Adrenal gland (tissue), 12 donors: ENCODE measurements around the gene ANKDD1A. TPM values are rescaled to one million over a fixed set of nuclear protein-coding genes. Genes with fewer than 3 reads are reported as not detected.

Experiments used
- DNase-seq, 7 donors: peaks; one replicate each; pipeline ENCODE4 v3.0.0-alpha.2; 2019 to 2020
- H3K27ac ChIP-seq, 5 donors: fragments of 200-600 bp; sonication (generic) in 4 of 5; 1 replicate in 3 of 5; 2 replicates in 2 of 5; pipeline versions ENCODE4 v1.5.1 to v1.8.0; 2016 to 2020; ENCODE audit warnings: mild to moderate bottlenecking in 1 of 5
- H3K27me3 ChIP-seq: fragments of 200-600 bp; 2 replicates; pipeline ENCODE4 v1.8.0; 2021
- H3K36me3 ChIP-seq, 2 donors: fragments of 200-600 bp; replicated peaks in 1 of 2; 1 replicate in 1 of 2; 2 replicates in 1 of 2; pipeline versions ENCODE4 v1.5.1 to v1.8.0; 2018 to 2022
- H3K4me1 ChIP-seq, 2 donors: fragments of 200-600 bp; replicated peaks in 1 of 2; 1 replicate in 1 of 2; 2 replicates in 1 of 2; pipeline versions ENCODE4 v1.5.1 to v1.8.0; 2018 to 2021
- H3K4me3 ChIP-seq, 4 donors: fragments of 200-600 bp; sonication (generic) in 3 of 4; one replicate each; pipeline ENCODE4 v1.5.1; 2016 to 2018
- H3K9me3 ChIP-seq, 3 donors: fragments of 200-600 bp; sonication (generic) in 1 of 3; replicated peaks in 1 of 3; 1 replicate in 2 of 3; 2 replicates in 1 of 3; pipeline versions ENCODE4 v1.5.1 to v1.8.0; 2016 to 2021
- POLR2A ChIP-seq, 2 donors: fragments of 450-650 bp; IDR thresholded peaks; one replicate each; pipeline ENCODE4 v1.6.1; 2017; ENCODE audit warnings: antibody characterized with exemption in 2 of 2, mild to moderate bottlenecking in 2 of 2, moderate library complexity in 1 of 2
- WGBS, 4 donors: extraction: QIAGEN DNeasy Blood & Tissue Kit in 2 of 4; methylation state at CpG; one replicate each; pipeline versions ENCODE4 v1.1.5 to v1.1.7; 2013 to 2017; 5-methylcytosine and 5-hydroxymethylcytosine counted together
- intact Hi-C, 2 donors: fragments of 100-400 bp; cut with DNase I; formaldehyde crosslinking; loops; one replicate each; pipeline versions ENCODE4 v1.14.1 to v1.15.0; 2022 to 2023
- polyA plus RNA-seq, 3 donors: library from polyadenylated mRNA; stranded (reverse); fragments of 200-250 nt in 2 of 3; fragments of 350-450 nt in 1 of 3; fragmentation: Illumina TruSeq in 1 of 3; extraction: RNeasy Lipid Tissue Mini Kit (QIAGEN cat#74804) in 1 of 3; gene quantifications; one replicate each; pipeline ENCODE4 v1.2.3, GENCODE V29; 2013 to 2014
- total RNA-seq, 9 donors: library from RNA; depleted of rRNA in 4 of 9; stranded (reverse); fragments of >200 nt in 4 of 9; fragments of 120-200 nt in 1 of 9; fragmentation: NEBNext Ultra II Directional in 1 of 9; extraction: Animal tissue kit (Norgen Biotek cat#: 25700) in 1 of 9; gene quantifications; one replicate each; pipeline versions ENCODE4 v1.1.0 to v1.2.4, GENCODE V29; 2013 to 2023
- TF ChIP-seq, protein P1 (sequence below), 6 experiments: fragments of 450-650 bp in 4 of 6; fragments of 200-600 bp in 2 of 6; sonication (generic) in 1 of 6; IDR thresholded peaks; 1 replicate in 5 of 6; 2 replicates in 1 of 6; pipeline versions ENCODE4 v1.5.1 to v1.8.0; 2016 to 2021; ENCODE audit warnings: antibody characterized with exemption in 6 of 6, mild to moderate bottlenecking in 2 of 6, moderate library complexity in 1 of 6
- donor health status: healthy with polysubstance abuse.
- donor health status: Bipolar disorder and iron deficiency.
- donor health status: DM: yes; HTN: yes; CAD: no.
- donor health status: DM: no; HTN: no; CAD: no.
- donor health status: DM: no; HTN: no; CAD: no.
- donor health status: DM: yes; HTN: yes; CAD: no.

Gene ANKDD1A
- total and polyA plus RNA-seq, 12 donors = 7.0 to 41.7 (median 28.4) TPM

DNA sequence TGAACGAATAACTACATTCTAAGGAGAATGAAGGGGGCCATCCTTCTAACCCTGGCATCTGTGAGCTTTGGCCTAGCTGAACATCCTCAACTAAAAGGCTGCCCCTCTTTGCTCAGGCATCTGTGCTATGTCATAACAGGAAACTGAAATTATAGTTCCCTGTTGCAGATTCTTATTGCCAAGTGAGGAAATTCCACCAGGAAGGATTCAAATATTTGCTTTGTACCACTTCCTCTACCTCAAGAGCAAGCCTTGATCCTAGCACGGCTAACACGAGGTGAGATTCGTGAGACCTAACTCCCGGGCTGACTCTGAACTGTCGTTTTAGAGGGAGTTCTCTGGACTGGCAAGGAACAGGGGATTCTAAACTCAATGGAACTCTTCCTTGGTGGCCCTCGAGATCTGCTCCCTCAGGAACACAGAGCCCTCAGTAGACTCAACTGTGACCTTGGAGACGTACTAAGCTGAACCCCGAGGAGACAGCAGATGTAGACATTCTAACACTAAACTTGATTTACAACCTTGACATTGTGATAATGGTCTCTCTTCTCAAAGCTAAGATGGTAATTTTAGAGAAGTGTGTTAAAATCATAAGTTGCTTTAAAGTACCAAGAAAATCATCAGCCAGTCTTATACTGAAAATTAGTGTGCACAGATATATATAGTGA is 73.8 kb downstream of the ANKDD1A start:
- H3K9me3 ChIP-seq = no peaks in the 10 kb centered on the region
- intact Hi-C loops = no loop called here
- peaks cover 0 to 10% of the 10 kb centered on the region in 2 donors for H3K36me3 ChIP-seq
- peaks cover 12 to 44% of the 10 kb centered on the region in 2 donors for H3K4me1 ChIP-seq
- 39 to 65% (median 42%) methylated on average over 5 to 9 of the region's 9 CpGs for WGBS, 4 donors
- DNase-seq = peak in 1 of 7 donors; percentile 18
- TF ChIP-seq POLR2A (IDR thresholded peaks at IDR 0.05) = no peak
- TF ChIP-seq, protein P1, sequence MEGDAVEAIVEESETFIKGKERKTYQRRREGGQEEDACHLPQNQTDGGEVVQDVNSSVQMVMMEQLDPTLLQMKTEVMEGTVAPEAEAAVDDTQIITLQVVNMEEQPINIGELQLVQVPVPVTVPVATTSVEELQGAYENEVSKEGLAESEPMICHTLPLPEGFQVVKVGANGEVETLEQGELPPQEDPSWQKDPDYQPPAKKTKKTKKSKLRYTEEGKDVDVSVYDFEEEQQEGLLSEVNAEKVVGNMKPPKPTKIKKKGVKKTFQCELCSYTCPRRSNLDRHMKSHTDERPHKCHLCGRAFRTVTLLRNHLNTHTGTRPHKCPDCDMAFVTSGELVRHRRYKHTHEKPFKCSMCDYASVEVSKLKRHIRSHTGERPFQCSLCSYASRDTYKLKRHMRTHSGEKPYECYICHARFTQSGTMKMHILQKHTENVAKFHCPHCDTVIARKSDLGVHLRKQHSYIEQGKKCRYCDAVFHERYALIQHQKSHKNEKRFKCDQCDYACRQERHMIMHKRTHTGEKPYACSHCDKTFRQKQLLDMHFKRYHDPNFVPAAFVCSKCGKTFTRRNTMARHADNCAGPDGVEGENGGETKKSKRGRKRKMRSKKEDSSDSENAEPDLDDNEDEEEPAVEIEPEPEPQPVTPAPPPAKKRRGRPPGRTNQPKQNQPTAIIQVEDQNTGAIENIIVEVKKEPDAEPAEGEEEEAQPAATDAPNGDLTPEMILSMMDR (IDR thresholded peaks at IDR 0.05) = no peak
- H3K4me3 ChIP-seq = no peak overlapping the region
- H3K27me3 ChIP-seq = no peaks in the 10 kb centered on the region
- H3K27ac ChIP-seq = peak overlapping the region in 4 of 5 donors; percentile 15 to 71 (median 40)

- Histone ChIP-seq H3K4me3 (no peak overlapping the region), H3K4me1 (peaks cover 13 to 37% of the 10 kb centered on the region in 2 donors), H3K9me3 (no peaks in the 10 kb centered on the region), H3K27ac (peak overlapping the region in 1 of 5 donors; percentile 7), H3K27me3 (no peaks in the 10 kb centered on the region), H3K36me3 (peaks cover 0 to 8% of the 10 kb centered on the region in 2 donors)
- 56 to 64% (median 62%) methylated on average over 3 of the region's 3 CpGs for WGBS, 4 donors
- TF ChIP-seq, protein P1 (IDR thresholded peaks at IDR 0.05) = no peak
- TF ChIP-seq POLR2A (IDR thresholded peaks at IDR 0.05) = no peak
- DNase-seq = no peak
- intact Hi-C loops = no loop called here
These were observed 75.4 kb downstream of the ANKDD1A start for GRCh38 chr15:64987136-64987535.

GRCh38 chr15:64989416-64990167 is 77.9 kb downstream of the ANKDD1A start, which contains the start of gene SPG21:
Gene SPG21 (minus strand): TSS chr15:64989914. CDS start chr15:64983569, 6,345 bp downstream.
- H3K4me3 ChIP-seq = peak within 1 kb of the TSS; percentile 56 to 96 (median 80)
- 0 to 1% (median 0%) methylated on average over 14 to 75 of the region's 75 CpGs for WGBS, 4 donors
- intact Hi-C loops = no loop called here

DNA sequence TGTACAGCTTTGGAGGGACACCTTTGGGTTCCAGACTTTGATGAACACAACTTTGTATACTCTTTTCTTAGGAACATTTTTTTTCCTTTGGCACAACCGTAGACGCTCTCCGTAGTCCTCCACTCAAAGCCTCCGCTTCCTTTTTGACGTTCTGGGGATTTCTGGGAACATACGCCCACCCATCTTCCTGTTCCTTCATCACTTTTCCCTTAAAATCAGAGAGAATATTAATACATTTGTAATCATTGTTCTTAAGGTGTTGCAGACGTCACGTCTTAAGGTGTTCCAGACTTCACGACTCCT is 78.4 kb downstream of the ANKDD1A start:
- no peaks in the 10 kb centered on the region for H3K27me3 ChIP-seq
- WGBS, 4 donors = 2 to 5% (median 4%) methylated on average over 9 of the region's 9 CpGs
- peak overlapping the region; percentile 23 to 98 (median 93) for H3K27ac ChIP-seq
- H3K4me3 ChIP-seq = peak overlapping the region; percentile 56 to 96 (median 80)
- H3K9me3 ChIP-seq = no peaks in the 10 kb centered on the region
- TF ChIP-seq, protein P1 (IDR thresholded peaks at IDR 0.05) = no peak
- TF ChIP-seq POLR2A (IDR thresholded peaks at IDR 0.05) = no peak
- H3K4me1 ChIP-seq = peaks cover 8 to 22% of the 10 kb centered on the region in 2 donors
- intact Hi-C loops = no loop called here
- H3K36me3 ChIP-seq = no peaks in the 10 kb centered on the region
- DNase-seq = no peak

More at GRCh38 chr15:64989416-64990167, 77.9 kb downstream of the ANKDD1A start, which contains the start of gene SPG21:
- Histone ChIP-seq H3K9me3 (no peaks in the 10 kb centered on the region), H3K36me3 (no peaks in the 10 kb centered on the region), H3K27me3 (no peaks in the 10 kb centered on the region), H3K4me1 (peaks cover 13 to 27% of the 10 kb centered on the region in 2 donors), H3K27ac (peak within 1 kb of the TSS; percentile 38 to 98 (median 93))
- DNase-seq = peak; percentile 94 to 97 (median 96)
- TF ChIP-seq, protein P1 (IDR thresholded peaks at IDR 0.05) = peak in 1 of 6 experiments; percentile 2
- TF ChIP-seq POLR2A (IDR thresholded peaks at IDR 0.05) = peak; percentile 76 to 95
